Stimulated activated CD4-positive, alpha-beta T cell treated with anti-CD3 and anti-CD28 coated beads, TNF-alpha, amount 100 ng/mL, for 4 hours (primary cell): ENCODE results near the gene ZCCHC7.

Experiments used
- DNase-seq, 3 experiments: peaks; one replicate each; pipeline ENCODE4 v3.0.0-alpha.2; 2020; ENCODE audit warnings: low read depth in 3 of 3

Gene ZCCHC7

DNA sequence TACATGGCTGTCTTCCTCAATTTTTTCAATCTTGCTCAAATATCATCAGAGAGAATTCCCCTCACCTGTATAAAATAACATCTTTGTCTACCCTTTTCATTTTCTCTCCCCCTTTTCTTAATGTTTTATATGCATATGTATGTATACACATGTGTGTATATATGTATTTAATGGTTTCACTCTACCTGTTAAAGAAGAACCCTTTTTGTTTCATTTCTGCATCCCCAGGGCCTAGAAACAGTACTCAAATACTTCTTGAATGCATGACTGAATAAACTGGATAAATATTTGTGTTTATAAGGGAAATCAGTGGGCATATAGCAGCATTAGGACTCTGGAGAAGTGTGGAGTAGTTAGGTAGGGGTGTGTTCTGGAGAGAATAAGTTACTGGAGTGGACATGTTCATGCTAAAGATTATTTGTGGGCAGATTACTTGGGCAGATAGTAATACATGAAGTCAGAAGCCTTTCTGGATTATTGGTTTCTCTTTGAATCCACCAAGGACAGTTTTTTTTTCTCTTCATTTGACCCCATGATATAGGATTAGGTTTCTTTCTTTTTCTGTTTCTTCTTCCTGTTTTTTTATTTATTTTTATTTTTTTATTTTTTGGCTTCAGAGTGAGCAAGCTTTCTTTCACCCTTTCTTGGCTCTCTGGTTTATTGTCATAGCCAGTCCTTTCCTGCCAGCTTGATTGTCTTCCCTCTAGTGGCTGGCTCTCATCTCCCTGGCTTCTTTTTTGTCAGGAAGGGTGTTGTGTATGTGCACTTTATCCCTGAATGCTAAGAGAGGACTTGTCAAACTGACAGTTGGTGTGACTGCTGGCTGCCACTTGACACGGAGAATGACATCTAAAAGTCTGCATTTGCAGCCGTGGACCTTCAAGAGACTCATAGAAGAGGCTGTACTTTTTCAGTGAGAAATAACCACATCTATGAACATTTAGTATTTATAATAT is 89.3 kb downstream of the ZCCHC7 start:
- no peak for DNase-seq

DNA sequence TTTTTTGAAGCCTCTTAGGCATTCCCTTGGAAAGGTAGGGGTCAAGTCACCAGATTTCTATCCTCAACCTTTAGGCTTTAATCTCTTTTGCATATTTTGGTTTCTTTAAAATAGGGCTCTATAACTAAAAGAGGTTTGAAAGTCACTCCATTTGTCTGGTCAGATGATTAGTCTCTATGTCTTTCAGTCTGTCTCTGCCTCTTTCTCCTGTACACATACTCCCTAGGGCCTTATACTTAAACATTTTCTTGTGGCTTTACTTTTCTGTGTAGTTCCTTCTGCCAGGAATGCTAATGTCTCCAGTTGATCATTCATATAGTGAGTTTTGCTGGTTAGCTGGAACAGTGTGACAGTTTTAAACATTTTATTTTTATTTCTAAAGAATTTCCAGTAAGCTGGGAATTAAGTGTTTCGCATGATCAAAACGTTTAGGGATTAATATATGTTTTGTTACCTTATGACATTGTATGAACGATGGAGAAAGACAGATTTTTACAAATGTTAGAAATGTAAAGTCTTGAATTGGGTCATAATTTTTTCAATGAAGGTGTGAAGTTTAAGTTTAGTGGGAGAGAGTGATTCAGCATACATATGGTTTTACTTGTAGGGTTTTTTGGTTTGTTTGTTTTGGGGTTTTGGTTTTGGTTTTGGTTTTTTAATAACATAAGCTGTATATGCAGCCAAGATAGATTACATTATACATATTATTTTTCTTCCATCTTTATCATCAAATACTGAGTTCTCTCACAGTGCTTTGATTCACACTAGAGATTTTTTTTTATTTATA is 90.6 kb downstream of the ZCCHC7 start:
- no peak for DNase-seq

DNA sequence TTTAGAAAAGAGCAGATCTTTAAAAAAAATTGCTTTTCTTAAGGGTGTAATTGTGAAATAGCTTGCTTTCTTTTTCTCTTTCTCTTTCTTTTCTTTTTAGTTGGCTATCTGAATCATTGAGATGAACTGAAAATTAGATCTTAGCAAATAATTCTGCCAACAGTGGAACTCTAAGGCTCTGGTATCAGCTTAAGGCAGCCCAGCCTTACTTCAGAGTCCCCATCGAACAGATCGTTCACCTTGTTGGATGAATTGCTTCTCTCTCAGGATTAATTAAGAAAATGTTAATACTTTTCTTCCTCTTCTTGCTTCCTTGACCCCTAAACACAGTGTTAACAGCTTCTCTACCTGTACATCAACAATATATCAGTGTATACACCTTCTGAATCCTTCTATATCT is 92.1 kb downstream of the ZCCHC7 start:
- DNase-seq, result no peak

DNA sequence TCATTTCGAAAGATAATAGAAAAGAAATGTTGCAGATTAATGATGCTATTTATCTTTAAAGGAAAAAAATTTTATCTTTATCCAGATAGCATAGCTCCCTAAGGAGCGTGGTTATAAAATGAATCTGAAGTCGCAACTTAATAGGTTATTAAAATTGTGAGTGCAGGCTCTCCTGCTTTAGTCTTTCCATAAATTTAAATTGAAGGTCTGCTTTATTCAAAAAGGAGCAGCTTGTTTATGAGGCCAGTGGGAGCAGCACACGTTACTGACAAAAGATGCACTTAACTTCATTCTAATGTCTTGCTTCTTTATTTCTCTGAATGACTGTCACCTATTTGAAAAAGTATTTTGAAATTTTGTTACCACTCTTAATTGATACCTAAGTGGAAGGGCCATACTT is 95.0 kb downstream of the ZCCHC7 start:
- no peak for DNase-seq

DNA sequence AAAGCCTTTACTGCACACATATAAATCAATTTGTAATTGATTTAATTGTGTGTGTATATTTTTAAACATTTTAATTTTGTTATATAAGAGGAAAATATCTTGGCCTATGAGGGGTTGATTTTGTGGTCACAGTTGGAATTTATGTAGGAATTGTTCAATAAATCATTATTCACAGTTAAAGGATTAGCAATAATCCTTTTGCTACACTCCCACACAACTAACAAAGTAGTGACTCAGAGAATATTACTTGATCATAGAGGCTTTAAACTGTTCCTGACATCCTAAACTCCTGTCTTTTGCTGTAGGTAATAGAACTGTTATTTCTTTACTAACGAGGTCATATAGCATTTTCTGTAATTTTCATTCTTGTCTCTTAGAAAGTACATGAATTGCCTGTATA is 95.5 kb downstream of the ZCCHC7 start:
- DNase-seq, result no peak

DNA sequence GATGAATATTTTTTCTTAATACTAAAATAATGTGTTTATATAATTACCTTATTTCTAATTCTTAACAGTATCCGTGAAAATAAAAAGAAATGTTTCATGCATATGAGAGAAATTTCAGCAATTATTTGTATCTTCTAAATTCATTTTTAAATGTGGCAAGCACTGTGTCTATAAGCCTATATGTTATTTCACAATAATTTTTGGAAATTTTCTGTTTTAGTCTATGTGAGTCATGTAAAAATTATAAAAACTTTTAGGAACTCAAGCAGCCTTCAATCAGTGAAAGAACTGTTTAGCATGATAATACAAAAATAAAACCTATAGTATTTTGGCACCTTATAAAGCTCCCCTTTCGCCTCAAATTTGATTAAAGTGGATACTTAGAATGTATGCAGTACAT is 96.8 kb downstream of the ZCCHC7 start:
- DNase-seq, result no peak

DNA sequence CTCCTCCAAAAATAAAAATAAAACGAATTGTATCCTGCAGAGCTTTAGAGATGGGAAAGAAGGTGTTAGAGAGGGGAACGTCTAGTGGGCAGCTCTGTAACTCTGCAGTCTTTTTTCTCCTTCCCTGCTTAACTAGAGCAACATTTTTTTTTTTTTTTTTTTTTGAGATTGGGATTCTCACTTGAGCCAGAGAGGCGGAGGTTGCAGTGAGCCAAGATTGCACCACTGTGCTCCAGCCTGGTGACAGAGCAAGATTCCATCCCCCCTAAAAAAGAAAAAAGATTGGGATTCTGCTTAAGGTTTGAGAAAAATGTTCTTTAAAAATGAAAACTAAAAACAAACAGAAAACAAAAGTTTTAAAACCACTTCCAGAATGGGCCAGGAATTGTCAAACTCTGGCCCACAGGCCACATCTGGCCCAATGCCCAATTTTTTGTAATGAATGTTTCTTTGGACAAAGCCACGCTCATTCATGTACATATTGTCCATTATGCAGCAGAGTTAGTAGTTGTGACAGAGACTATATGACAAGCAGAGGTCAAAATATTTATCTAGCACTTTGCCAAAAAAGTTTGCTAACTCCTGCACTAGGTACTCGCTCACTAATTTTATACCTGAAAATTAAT is 98.5 kb downstream of the ZCCHC7 start:
- no peak for DNase-seq

DNA sequence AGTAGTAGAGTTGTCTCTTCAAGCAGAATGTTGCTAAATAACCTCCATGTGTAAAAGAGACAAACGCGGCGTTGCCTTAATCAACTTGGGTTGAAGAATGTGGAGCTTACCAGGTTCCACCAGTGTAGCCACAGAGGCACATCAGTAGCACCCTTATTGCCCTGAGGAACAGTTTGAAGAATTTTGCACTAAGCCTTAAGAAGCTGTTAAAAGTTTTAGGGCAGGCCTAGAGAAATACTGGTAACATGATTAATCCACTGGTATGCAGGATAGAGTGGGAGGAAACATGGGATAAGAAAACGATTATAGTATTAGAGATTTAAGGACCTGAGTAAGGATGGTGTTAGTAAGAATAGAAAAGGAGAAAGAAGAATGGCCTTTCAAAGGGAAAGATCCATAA is 100.6 kb downstream of the ZCCHC7 start:
- DNase-seq, result no peak

DNA sequence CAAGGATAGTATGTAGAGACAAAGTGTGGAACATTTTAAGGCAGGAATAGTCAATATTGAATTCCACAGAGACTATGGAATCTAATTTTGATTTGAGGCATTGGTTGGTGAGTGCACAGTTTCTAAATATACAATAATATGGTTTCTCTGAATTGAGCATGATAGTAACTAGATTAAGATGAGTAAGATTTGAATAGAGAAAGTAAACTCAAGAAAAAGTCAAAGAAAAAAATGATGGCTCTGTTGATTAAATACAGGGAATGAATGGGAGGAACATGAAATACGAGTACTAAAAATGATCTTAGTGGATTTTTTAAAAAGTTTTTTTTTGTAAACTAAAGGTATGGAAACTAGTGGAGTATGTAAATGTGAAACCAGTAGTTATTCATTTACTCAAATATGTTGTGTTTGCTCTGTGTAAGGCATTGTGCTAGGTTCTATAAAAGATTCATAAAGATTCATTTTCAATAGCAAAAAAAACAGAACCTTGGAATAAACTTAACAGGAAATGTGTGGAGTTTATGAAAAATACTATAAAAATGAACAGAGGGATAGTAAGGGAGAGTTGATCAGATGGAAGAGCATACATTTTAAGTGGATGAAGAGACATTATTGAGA is 101.2 kb downstream of the ZCCHC7 start:
- no peak for DNase-seq

DNA sequence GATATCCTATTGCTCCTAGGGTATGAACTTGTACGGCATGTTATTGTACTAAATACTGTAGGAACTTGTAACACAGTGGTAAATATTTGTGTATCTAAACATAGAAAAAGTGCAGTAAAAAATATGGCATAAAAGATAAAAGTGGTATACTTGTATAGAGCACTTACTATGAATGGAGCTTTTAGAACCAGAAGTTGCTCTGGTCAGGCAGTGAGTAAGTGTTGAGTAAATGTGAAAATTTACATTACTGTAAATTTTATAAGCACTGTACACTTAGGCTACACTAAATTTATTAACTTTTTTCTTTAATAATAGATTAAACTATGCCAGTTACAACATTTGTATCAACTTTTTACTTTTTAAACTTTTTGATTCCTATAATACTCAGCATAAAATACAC is 109.1 kb downstream of the ZCCHC7 start:
- DNase-seq, result no peak

DNA sequence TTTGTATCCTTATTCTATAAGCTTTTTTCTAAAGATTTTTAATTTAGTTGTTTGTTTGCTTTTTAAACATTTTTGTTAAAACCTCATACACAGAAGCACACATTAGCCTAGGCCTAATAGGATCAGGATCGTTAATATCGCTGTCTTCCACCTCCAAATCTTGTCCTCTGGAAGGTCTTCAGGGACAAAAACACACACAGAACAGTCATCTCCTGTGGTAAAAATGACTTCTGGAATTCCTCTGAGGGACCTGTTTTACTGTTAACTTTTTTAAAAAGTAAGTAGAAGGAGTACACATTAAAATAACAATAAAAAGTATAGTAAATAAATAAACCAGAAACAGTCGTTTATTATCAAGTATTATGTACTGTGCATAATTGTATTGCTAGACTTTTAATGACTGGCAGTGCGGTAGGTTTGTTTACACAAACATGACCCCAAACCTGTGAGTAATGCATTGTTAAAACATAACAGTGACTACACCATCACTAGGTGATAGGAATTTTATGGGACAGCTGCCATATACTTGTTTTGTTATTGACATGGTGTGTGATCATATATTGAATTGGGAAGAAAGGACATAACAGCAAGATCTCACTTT is 109.6 kb downstream of the ZCCHC7 start:
- no peak for DNase-seq

DNA sequence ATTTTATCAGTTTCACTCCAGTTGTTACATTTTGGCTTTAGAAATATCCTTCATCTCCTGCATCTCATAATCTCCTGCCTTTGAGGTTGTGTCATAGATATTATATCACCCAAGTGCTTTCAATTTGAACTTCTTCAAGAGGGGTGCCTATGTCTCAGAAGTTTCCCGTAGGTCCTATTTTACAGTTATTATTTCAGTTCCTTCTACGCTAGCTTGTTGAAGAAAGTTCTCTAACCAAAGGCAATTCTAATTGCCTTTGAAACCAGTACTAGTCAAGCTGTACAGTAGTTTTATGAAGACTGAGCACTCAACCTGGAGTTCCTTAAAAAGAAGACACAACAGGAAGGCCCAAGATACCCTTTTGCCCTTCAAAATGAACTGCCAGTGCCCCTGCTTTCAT is 116.4 kb downstream of the ZCCHC7 start:
- DNase-seq, result no peak

DNA sequence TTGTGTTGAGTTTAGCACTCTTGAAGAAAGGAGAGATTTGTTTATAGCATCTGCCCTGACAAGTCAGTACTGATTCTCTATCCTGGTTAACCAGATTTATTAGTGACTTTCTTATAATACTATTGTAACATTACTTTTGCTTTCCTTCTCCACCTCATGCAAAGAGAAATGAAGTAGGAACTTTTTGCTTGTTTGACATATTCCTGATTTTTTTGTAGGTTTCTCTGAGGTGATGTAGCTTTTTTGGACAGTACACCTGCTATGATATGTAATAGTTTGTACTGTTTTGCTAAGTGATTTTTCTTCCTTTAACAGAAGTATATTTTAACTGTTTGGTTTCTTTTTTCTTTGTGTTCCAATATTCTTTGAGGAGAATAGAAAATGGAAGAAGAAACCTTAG is 117.7 kb downstream of the ZCCHC7 start:
- DNase-seq, result no peak

DNA sequence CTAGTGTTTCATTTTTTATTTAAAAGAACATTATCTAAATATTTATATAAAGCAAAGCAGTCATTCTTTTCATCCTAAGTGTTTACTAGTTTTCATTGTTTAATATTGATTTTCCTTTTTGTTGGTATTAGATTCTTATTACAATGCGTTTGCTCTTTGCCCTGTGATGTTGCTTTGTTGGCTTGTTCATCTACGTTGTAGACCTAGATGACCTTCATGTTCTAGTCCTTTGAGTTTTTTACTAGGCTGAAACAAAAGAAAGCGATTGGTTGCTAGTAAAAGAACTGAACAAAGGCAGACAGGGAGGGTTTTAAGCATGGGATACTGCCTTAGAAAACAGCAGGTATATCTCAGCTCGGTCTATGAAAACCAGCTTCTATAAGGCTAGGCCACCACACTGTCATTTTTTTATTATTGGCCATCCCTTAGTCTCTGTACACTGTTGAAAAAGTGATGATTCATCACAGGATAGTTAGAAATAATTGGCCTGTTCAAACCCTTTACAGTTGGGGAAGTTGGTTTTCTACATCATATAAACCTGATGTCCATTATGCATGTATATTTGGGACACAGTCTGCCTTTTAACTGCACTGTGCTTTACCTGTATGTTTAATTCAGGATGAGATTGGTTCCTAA is 119.0 kb downstream of the ZCCHC7 start:
- DNase-seq, result no peak

DNA sequence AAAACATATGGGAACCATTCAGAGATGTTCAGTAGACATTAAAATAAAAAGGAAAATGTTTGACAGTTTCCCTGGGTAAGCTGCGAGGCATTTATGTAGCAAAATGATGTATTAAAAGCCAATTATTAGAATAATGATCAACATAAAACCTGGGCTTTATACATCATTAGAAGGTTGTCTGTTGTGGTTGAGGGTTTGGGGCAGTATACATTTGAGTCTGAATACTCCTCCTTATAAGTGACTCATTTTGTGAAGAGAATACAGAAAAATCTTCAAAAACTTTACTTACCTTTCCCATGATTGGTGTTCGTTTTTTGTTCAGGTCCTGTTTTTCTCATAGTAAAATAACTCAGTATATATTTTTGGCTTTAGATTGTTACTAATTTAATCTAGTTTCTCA is 119.5 kb downstream of the ZCCHC7 start:
- no peak for DNase-seq

DNA sequence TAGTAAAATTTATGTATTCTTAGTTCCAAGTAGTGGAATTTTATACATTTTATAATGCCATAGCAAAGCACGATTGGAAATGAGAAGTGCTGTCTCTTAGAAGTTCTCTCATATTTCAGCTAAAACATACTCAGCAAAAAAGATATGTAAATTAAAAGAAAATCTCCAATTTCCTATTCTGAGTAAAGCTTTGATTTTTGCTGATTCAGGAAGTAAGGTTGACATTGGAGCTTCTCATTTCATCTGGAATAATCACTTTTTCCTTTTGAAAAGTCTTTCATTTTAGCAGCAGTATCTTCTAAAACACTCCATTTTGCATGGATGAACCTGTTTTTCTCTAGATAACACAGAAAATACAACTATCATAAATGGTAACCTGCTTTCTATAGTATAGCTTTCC is 121.0 kb downstream of the ZCCHC7 start:
- DNase-seq, result no peak

DNA sequence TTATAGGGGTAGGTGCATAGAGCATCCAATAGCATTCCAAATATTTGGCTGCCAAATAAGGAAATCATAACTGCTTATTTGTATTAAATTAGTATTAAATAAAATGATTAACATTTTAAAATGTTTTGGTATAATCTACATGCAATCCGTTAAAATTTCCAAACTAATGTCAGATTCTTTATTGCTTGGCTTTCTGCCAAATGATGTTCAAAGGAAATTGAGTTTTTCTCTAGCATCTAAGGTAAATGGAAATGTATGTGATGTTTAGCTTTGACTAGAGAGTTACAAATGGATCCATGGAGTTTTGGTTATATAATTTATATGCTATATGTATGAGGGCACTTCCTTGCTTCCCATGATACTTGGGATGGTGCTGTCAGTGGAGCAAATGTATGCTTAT is 121.7 kb downstream of the ZCCHC7 start:
- DNase-seq, result no peak

DNA sequence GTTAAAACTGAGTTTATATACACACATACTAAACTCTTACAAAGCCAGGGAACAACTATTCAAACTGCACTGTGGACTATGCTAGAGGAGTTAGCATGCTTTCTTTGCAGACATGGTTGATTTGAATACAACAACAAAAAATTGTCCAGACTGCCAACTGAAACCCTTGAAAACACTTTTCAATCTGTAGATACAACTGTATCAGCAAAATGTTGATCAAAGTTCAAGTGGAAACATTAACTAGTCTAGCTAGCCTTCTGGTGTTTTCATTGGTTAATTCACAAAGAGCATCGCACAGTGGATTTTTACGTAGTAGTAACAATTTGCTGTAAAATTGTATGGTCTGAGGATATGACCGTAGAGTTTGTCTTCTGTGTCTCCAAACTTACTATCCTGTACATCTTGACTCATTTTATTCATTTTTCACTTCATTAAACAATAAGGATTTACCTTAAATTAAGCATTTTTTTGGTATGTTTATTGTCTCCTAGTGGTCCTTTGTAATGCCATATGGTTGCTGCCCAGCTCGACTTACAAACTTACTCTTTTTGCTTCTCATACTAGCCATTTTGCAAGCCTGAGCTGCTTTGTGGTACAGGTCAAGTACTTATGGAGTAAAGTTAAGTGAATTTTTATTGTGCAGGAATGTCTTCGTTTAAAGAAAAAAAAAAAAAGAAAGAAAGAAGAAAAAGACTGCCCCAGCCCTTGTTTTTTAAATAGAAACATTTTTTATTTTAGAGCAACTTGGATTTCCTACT is 123.4 kb downstream of the ZCCHC7 start:
- no peak for DNase-seq

DNA sequence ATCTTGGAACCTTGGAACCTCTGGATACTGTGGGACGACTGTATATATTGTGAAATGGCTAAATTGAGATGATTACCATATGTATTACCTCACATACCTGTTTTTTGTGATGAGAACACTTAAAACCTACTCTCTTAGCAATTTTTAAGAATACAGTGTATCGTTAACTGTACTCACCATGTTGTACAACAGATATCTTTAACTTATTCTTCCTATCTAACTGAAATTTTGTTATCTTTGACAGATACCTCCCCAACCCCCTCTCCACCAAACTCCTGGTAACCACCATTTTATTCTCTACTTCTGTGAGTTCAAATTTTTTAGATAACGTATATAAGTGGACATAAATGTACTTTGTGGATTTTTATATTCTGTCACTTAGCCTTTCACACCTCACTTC is 126.5 kb downstream of the ZCCHC7 start:
- DNase-seq, result no peak

DNA sequence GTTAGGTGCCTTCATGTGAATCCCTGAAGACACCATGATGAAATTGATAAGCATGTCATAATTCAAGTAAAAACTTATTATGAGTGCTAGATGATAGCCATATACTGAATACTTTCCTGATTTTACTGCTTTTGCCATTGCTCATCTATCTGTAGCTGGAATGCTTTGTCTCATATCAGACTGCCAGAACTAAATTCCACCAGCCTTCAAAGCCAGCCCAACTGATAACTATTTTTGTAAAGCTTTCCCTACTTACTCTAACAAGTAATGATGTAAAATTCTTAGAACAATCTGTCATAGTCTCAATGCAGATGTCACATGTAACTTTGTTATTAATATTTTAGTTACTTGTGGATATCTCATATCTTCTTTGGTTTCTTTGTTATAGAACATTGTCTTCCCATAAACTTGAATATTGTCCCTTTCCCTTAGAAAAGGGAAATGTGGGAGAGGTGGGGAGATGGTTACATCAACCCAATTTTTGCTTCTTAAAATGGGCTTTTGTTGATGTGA is 128.3 kb downstream of the ZCCHC7 start:
- no peak for DNase-seq
